Activated CD4-positive, alpha-beta memory T cell treated with anti-CD3 and anti-CD28 coated beads, Interleukin-2, amount 10 ng/mL, durations not matched to agents 7 days and 5 days (primary cell): Measurements from ENCODE around the gene NLK. TPM values are rescaled to one million over a fixed set of nuclear protein-coding genes. Genes with fewer than 3 reads are reported as not detected.

Experiments used
- CTCF ChIA-PET: fragments of 350-600 bp; sonication (Branson Sonifier 250); formaldehyde crosslinking; loops from one replicate; lab custom pipeline; 2021; ENCODE audit warnings: antibody characterized with exemption, inconsistent platforms; lab: Charles Lee
- POLR2A ChIA-PET: fragments of 350-600 bp; sonication (Branson Sonifier 250); formaldehyde crosslinking; loops from one replicate; lab custom pipeline; 2021; ENCODE audit warnings: antibody characterized with exemption; lab: Charles Lee
- DNase-seq: peaks from one replicate; pipeline ENCODE4 v3.0.0-alpha.2; 2020
- H3K27ac Mint-ChIP-seq: one replicate; pipeline ENCODE4 v1.8.0; 2021; ENCODE audit warnings: mild to moderate bottlenecking, mixed read lengths
- H3K27me3 Mint-ChIP-seq: one replicate; pipeline ENCODE4 v1.8.0; 2021; ENCODE audit warnings: mixed read lengths
- H3K36me3 Mint-ChIP-seq: one replicate; pipeline ENCODE4 v1.8.0; 2021; ENCODE audit warnings: low read depth, mixed read lengths
- H3K4me1 Mint-ChIP-seq: one replicate; pipeline ENCODE4 v1.8.0; 2021; ENCODE audit warnings: mixed read lengths
- H3K4me3 Mint-ChIP-seq: one replicate; pipeline ENCODE4 v1.8.0; 2021; ENCODE audit warnings: mild to moderate bottlenecking, mixed read lengths
- H3K9me3 Mint-ChIP-seq: one replicate; pipeline ENCODE4 v1.8.0; 2021; ENCODE audit warnings: mixed read lengths
- total RNA-seq, 2 experiments: library from RNA; stranded (reverse); gene quantifications; one replicate each; pipeline ENCODE4 v1.2.3, GENCODE V29; 2021

NLK gene
- total RNA-seq, 2 experiments from 2014 or later, result 10.7 to 12.8 TPM

DNA sequence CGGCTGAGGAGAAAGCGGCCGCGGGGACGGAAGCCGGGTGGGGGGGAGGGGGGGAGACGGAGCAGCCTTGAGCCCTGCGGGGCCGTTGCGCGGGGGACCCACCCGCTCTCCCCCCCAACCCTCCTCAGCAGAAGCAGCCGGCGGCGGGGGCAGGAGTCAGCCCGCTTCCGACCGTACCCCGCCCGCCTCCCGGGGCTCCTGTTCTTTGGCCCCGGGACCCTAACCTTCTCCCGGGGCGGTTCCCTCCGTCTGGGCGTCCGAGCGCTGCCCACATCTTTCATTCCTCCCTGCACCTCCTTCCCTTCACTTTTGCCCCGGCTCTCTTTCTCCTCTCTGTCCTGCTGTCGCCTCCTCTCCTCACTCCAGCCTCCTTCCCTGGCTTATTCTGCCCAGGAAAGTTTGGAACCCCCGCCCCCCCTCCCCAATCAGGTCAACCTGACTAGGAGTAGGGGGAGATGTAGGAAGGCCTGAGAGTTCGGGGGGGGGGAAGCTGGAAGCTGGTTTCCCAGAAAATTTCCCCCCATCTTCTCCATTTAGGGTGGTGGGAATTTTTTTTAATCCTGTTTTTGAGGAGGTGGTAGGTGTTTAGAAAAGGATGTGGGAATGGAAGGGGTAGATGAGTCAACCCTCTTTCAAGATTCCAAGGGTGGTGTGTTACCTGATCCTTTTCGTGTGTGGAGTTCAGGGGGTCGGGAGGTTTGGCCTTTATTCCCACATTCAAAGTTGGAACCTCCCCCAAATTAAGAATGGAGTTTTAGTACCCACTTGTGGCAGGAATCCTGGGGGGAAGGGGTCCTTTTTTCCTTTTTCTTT lies 427 bp upstream of the NLK start:
- peaks cover 7% of the 10 kb centered on the region for H3K27me3 Mint-ChIP-seq
- H3K4me3 Mint-ChIP-seq, result peak overlapping the region; percentile 80
- H3K27ac Mint-ChIP-seq, result peak overlapping the region; percentile 78
- POLR2A ChIA-PET, result interaction anchor here (0.7 to 1.9 kb wide), 10 partner anchors 14 to 237 kb away, joined by 3 to 6 read pairs (median 3); partner anchors contain the start of gene LYRM9
- peaks cover 60% of the 10 kb centered on the region for H3K4me1 Mint-ChIP-seq
- no peaks in the 10 kb centered on the region for H3K9me3 Mint-ChIP-seq
- no peak for DNase-seq
- H3K36me3 Mint-ChIP-seq, result peaks cover 29% of the 10 kb centered on the region
- CTCF ChIA-PET, result no interaction called here

- ChIA-PET POLR2A (interaction anchor here (1.0 kb wide), 1 partner anchor 149 kb away, joined by 3 read pairs; no protein-coding TSS in a partner anchor), CTCF (no interaction called here)
- peaks cover 61% of the 10 kb centered on the region for H3K4me1 Mint-ChIP-seq
- H3K4me3 Mint-ChIP-seq, result peak overlapping the region; percentile 80
- H3K27me3 Mint-ChIP-seq, result peaks cover 7% of the 10 kb centered on the region
- H3K9me3 Mint-ChIP-seq, result no peaks in the 10 kb centered on the region
- DNase-seq, result no peak
- peaks cover 29% of the 10 kb centered on the region for H3K36me3 Mint-ChIP-seq
- H3K27ac Mint-ChIP-seq, result no peak overlapping the region
Observed at GRCh38 chr17:28042721-28043291, 329 bp downstream of the NLK start.

GRCh38 chr17:28043296-28043695 lies 819 bp downstream of the NLK start:
- Mint-ChIP-seq H3K27ac (no peak overlapping the region), H3K27me3 (peaks cover 5% of the 10 kb centered on the region)

DNA sequence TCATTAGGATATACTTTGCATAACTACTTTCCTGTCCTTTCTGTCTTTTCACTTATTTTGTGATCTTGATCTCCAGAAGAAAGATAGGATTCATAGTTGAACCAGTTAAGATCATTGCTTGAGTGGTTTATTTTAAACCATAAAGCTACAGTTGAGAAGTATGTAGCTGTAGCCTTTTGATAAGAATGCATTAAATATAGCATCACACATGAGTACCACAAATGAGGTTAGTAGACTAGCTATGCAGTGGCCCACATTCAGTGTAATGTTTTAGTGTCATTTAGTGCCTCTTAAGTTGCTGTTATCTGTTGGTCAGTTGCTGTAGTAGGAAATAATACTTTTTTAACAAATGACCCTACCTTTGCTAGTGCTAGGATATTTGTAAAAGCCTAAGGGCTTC lies 1.3 kb downstream of the NLK start:
- CTCF ChIA-PET, result no interaction called here
- H3K4me3 Mint-ChIP-seq, result peak overlapping the region; percentile 80
- POLR2A ChIA-PET, result interaction anchor here (0.5 to 1.3 kb wide), 2 partner anchors 10 to 58 kb away, joined by 3 to 4 read pairs; no protein-coding TSS in a partner anchor
- peaks cover 5% of the 10 kb centered on the region for H3K27me3 Mint-ChIP-seq
- DNase-seq, result no peak
- H3K36me3 Mint-ChIP-seq, result peaks cover 29% of the 10 kb centered on the region
- H3K27ac Mint-ChIP-seq, result no peak overlapping the region
- H3K9me3 Mint-ChIP-seq, result no peaks in the 10 kb centered on the region
- H3K4me1 Mint-ChIP-seq, result peaks cover 61% of the 10 kb centered on the region

More at GRCh38 chr17:28043296-28043695, 819 bp downstream of the NLK start:
- peaks cover 29% of the 10 kb centered on the region for H3K36me3 Mint-ChIP-seq
- no peak for DNase-seq
- peak overlapping the region; percentile 80 for H3K4me3 Mint-ChIP-seq
- ChIA-PET POLR2A (no interaction called here), CTCF (no interaction called here)
- H3K9me3 Mint-ChIP-seq, result no peaks in the 10 kb centered on the region
- peaks cover 61% of the 10 kb centered on the region for H3K4me1 Mint-ChIP-seq

DNA sequence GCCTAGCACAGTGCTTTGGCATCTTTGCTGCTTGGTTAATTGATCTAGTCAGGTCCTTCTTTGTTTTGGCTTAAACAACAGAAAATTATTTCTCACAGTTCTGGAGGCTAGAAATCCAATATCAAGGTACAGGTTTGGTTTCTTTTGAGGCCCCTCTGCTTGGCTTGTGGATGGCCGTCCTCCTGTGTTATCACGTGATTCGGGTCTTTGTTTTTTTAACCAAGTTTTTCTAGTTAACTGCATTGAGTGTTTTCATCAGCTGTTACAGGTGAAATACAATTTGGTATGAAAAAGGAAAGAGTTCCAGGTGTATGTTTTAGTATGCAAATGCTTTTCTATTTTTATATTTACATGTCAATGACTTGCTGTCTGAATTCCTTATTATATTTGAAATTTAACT lies 2.8 kb downstream of the NLK start:
- POLR2A ChIA-PET, result no interaction called here
- CTCF ChIA-PET, result no interaction called here
- no peak overlapping the region for H3K4me3 Mint-ChIP-seq
- H3K9me3 Mint-ChIP-seq, result no peaks in the 10 kb centered on the region
- H3K27ac Mint-ChIP-seq, result no peak overlapping the region
- DNase-seq, result no peak
- no peaks in the 10 kb centered on the region for H3K27me3 Mint-ChIP-seq
- H3K36me3 Mint-ChIP-seq, result peaks cover 33% of the 10 kb centered on the region
- peaks cover 56% of the 10 kb centered on the region for H3K4me1 Mint-ChIP-seq

DNA sequence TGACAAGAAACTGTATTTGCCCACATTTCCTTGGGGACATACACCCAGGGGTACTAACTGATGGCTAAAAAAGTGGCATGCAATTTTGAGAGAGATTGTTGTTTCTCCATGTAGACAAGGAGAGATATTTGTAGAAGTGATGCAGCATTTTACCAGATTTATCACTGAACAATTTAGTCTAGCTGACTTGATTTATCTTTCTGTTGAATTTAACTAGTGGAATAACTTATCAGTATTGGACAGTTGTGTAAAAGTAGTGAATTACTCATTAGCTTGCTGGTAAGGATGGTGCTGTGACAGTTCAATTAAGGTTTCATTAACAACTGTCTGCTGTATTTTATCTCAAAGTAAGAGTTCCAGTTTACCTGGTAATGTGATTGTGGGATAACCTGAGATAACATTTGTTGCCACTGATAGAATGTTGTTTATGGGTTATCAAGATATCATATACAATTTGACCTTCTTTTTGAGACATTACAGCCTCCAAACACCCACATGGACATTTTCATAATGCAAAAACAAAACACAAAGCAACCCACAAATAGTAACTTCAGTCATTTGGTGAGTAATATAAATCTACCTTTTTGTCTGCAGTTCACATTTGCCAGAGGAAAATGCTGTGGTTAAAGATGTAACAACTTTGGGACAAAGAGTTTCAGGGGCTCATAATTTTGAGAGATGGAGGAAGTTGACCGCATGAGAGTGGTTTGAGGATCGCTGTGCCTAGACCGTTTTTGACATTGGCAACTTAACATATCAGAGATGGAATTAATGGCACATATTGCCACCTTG lies 3.8 kb downstream of the NLK start:
- Mint-ChIP-seq H3K27me3 (no peaks in the 10 kb centered on the region), H3K4me1 (peaks cover 47% of the 10 kb centered on the region), H3K27ac (no peak overlapping the region), H3K9me3 (no peaks in the 10 kb centered on the region), H3K36me3 (peaks cover 33% of the 10 kb centered on the region), H3K4me3 (no peak overlapping the region)
- ChIA-PET CTCF (no interaction called here), POLR2A (no interaction called here)
- no peak for DNase-seq

- H3K4me3 Mint-ChIP-seq, result no peak overlapping the region
- no peak overlapping the region for H3K27ac Mint-ChIP-seq
- H3K9me3 Mint-ChIP-seq, result no peaks in the 10 kb centered on the region
- ChIA-PET CTCF (interaction anchor here (1.5 kb wide), 1 partner anchor 23 kb away, joined by 3 read pairs; no protein-coding TSS in a partner anchor), POLR2A (interaction anchor here (0.7 kb wide), 1 partner anchor 238 kb away, joined by 4 read pairs; no protein-coding TSS in a partner anchor)
- no peak for DNase-seq
- H3K27me3 Mint-ChIP-seq, result no peaks in the 10 kb centered on the region
- peaks cover 29% of the 10 kb centered on the region for H3K36me3 Mint-ChIP-seq
- peaks cover 40% of the 10 kb centered on the region for H3K4me1 Mint-ChIP-seq
Observed at GRCh38 chr17:28047806-28048205, 5.3 kb downstream of the NLK start.

GRCh38 chr17:28049071-28049470 lies 6.6 kb downstream of the NLK start:
- POLR2A ChIA-PET, result no interaction called here
- no peak overlapping the region for H3K27ac Mint-ChIP-seq
- CTCF ChIA-PET, result interaction anchor here (1.5 kb wide), 1 partner anchor 22 kb away, joined by 3 read pairs; no protein-coding TSS in a partner anchor
- no peak overlapping the region for H3K4me3 Mint-ChIP-seq
- peaks cover 21% of the 10 kb centered on the region for H3K36me3 Mint-ChIP-seq
- H3K27me3 Mint-ChIP-seq, result no peaks in the 10 kb centered on the region
- no peak for DNase-seq
- peaks cover 33% of the 10 kb centered on the region for H3K4me1 Mint-ChIP-seq
- no peaks in the 10 kb centered on the region for H3K9me3 Mint-ChIP-seq

DNA sequence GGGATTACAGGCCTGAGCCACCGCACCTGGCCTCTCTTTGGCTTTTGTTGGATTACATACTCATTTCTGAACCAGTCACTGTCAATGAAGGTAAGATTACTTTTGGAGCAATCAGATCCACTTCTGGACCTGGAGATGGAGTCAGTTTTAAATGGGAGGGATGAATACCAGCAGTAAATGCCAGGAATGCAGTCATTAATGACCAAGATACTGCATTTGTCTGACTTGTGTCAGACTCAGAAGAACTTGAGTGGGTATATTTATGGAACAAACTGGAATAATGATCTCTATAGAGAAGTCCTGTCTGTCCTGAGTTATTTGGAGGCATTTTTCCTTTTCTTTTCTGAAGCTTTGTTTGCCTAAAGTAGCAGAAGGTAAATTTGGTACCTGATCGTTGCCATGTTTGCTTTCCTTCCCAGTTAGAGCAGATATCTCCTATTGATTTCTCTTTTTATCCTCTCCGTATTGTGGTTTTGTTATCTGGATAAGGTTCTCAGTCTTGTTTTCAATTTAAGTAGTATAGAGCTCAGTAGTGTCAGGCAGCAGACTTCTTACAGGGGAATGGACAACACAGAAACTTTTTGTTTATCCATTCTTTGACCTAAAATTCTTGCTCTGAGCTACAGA lies 10.7 kb downstream of the NLK start:
- Mint-ChIP-seq H3K27ac (no peak overlapping the region), H3K4me1 (peaks cover 25% of the 10 kb centered on the region), H3K27me3 (no peaks in the 10 kb centered on the region), H3K36me3 (peaks cover 4% of the 10 kb centered on the region), H3K9me3 (no peaks in the 10 kb centered on the region), H3K4me3 (no peak overlapping the region)
- CTCF ChIA-PET, result interaction anchor here (1.4 to 1.6 kb wide), 2 partner anchors 160 to 199 kb away, joined by 3 to 4 read pairs; no protein-coding TSS in a partner anchor
- POLR2A ChIA-PET, result interaction anchor here (1.4 kb wide), 1 partner anchor 9 kb away, joined by 4 read pairs; no protein-coding TSS in a partner anchor
- DNase-seq, result no peak

DNA sequence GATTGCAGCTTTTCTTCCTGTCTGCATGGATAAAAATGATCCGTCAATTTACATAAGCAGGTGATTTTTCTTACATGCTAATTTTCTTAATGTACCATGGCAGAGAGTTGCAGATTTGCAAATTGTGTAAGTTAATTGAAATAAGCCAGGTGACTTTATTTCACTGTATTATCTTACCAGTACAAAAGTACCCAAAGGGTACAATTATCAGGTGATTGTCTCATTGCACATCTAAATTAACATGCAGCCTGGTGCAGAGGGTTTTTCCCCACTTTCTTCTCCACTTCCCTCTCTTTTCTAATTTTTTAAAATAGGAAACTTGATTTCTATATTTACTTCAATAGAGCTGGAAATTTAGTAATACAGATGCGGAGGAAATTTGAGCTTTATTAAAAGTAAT lies 11.2 kb downstream of the NLK start:
- H3K9me3 Mint-ChIP-seq, result no peaks in the 10 kb centered on the region
- no peaks in the 10 kb centered on the region for H3K27me3 Mint-ChIP-seq
- DNase-seq, result no peak
- H3K36me3 Mint-ChIP-seq, result peaks cover 4% of the 10 kb centered on the region
- ChIA-PET CTCF (interaction anchor here (1.4 to 1.6 kb wide), 2 partner anchors 161 to 198 kb away, joined by 3 to 4 read pairs; no protein-coding TSS in a partner anchor), POLR2A (interaction anchor here (1.4 kb wide), 1 partner anchor 10 kb away, joined by 4 read pairs; no protein-coding TSS in a partner anchor)
- H3K4me3 Mint-ChIP-seq, result no peak overlapping the region
- H3K4me1 Mint-ChIP-seq, result peaks cover 28% of the 10 kb centered on the region
- no peak overlapping the region for H3K27ac Mint-ChIP-seq

GRCh38 chr17:28055546-28056275 lies 13.2 kb downstream of the NLK start:
- Mint-ChIP-seq H3K4me1 (peaks cover 28% of the 10 kb centered on the region), H3K27ac (no peak overlapping the region), H3K36me3 (no peaks in the 10 kb centered on the region), H3K9me3 (no peaks in the 10 kb centered on the region), H3K27me3 (no peaks in the 10 kb centered on the region), H3K4me3 (no peak overlapping the region)
- POLR2A ChIA-PET, result interaction anchor here (1.2 kb wide), 2 partner anchors 9 to 15 kb away, joined by 3 to 4 read pairs; no protein-coding TSS in a partner anchor
- CTCF ChIA-PET, result interaction anchor here (1.0 kb wide), 1 partner anchor 10 kb away, joined by 4 read pairs; no protein-coding TSS in a partner anchor
- DNase-seq, result no peak
